T-helper 22 cell (primary cell): ENCODE data around the gene MYZAP.
A peak's percentile ranks its signal among the peaks of the same experiment; 100 is the strongest.

Experiments used
- DNase-seq: peaks from one replicate; pipeline ENCODE4 v3.0.0-alpha.2; 2020; ENCODE audit warnings: low read depth

Gene MYZAP, protein sequence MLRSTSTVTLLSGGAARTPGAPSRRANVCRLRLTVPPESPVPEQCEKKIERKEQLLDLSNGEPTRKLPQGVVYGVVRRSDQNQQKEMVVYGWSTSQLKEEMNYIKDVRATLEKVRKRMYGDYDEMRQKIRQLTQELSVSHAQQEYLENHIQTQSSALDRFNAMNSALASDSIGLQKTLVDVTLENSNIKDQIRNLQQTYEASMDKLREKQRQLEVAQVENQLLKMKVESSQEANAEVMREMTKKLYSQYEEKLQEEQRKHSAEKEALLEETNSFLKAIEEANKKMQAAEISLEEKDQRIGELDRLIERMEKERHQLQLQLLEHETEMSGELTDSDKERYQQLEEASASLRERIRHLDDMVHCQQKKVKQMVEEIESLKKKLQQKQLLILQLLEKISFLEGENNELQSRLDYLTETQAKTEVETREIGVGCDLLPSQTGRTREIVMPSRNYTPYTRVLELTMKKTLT

DNA sequence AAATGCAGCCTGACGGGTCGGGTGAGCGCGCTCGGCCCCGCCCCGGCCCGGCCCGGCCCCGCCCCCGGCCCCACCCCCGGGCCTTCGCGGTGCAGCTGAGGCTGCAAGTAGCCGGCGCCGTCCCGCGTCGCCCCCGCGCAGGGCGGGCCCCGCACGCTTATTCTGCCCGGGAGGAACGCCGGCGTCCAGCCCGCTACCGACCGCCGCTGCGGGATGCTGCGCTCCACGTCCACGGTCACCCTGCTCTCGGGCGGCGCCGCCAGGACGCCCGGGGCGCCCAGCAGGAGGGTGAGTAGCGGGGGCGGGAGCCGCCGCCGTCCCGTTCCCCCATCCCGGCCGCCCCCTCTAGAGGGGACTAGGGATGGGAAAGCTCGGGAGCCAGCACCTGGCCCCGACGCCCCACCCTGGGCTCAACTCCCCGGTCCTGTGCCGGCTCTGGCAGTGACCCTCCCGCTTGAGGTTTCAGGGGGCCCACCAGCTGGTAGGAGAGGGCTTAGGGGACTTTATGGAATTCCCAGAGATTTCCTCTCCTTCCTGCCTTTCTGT is at the start of gene MYZAP:
Gene MYZAP, plus strand, starts transcription at position 83 of the 546 bp plus-strand sequence. Its CDS starts 131 bp downstream, at position 214.
- DNase-seq, result no peak

DNA sequence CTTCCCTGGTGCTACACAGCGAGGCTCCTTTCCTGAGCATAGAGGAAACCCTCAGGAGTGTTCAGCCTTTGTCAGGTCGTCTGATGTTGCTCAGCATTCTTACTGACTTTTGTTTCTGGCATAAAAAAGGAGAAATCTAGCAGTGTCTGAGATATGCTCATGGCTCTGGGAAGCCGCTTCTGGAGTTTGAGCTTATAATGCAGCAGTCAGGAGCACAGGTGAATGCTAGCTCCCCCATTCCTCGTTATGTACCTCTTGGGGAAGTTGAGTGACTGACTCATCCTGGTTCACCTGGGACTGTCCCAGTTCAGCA is 49.2 kb upstream of the MYZAP start:
- DNase-seq, result no peak

DNA sequence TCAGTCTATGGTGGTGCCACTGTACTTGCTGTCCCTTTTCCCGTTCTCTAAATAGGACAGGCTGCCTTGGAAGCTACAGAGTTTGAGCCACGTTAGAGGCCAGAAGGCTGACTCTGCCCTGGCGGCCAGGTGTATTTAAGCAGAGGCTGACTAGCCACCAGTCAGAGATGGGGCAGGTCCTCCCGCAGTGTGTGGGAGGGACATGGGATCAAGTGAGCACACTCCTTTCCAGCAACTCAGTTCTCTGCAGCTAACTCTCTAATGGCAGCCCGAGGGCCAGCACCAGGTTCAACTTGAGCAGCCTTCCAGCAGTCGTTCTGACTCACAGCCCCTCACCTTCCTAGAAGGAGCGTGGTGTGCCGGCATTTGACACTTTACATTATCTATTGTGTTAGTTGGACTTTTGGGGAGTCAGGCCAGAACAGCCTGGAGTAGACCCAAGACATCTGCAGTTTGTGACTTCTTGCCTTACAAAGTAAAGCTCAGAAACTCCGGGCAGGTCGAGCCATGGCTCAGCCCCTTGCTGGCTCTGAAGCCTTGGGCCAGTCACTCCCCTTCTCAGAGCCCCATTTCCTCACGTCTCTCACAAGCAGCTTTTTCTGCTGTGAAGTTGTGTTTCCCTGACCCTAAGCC is 46.7 kb upstream of the MYZAP start:
- no peak for DNase-seq

DNA sequence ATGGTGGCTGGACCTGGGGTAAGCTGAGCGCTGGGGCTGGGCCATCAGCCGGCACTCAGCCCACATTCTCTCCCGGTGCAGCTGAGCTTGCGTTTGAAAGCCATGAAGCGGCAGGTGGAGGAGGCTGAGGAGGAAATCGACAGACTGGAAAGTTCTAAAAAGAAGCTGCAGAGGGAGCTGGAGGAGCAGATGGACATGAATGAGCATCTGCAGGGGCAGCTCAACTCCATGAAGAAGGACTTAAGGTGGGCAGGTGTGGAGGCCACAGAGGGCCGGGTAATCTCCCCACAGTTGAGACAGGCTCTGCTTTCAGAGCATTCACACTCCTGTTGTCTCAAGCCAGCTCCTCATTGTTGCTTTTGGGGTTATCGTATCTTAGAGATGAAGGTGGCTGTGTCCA is 45.7 kb upstream of the MYZAP start:
- no peak for DNase-seq

DNA sequence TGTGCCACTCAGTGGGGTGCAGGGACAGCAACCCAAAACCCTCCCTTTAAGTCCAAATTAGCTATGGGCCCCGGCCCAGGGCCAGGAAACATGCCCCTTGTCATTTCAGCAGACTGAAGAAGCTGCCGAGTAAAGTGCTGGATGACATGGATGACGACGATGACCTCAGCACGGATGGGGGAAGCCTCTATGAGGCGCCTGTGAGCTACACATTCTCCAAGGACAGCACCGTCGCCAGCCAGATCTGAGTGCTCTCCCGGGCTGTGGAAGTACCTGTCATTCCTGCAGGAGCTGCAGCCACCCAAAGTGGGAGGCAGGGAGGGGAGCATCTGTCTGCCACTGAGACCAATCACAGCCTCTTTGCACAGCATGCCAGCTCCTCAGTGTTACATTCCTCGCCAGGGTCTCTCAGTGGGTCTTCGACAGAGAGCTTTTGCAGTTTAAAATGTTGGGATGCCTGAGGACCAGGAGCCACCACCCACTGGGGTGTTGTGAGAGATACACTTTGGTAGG is 44.4 kb upstream of the MYZAP start:
- DNase-seq, result no peak

DNA sequence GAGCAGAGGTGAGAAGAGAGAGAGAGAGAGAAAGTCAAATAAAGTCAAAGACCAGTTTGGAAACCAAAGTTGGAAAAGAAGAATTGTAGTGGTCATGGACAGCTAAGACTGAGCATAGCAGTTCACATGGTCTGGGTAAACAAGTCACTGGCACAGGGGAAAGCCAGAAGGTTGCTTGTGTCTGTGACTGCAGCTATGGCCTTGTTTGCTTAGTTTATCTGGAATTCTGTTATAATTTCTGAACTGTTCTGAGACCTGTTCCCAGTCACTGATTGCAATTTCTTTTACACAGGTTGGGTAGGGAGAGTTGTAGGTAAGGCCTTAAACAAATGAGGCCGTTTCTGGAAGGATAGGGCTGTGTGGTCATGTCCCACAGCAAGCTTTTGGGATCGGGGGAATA is 43.4 kb upstream of the MYZAP start:
- no peak for DNase-seq

DNA sequence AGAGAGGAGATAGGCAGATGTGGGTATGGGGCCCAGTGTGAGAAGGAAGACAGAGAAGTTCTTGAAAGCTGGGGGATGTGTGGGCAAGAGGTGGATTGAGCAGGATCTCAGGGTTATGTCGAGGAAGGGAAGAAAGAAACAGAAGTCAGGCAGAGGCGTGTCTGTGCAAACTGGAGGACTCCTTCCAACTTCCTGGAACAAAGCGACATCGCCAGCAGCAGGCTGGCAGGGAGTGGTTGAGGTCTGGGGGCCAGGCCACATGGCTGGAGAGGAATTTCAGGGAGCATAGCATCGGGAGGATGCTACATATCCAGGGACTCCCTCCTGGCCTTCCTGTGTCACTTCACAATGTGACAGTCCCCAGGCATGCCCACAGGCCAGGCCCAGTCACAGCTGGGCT is 42.9 kb upstream of the MYZAP start:
- DNase-seq, result no peak

DNA sequence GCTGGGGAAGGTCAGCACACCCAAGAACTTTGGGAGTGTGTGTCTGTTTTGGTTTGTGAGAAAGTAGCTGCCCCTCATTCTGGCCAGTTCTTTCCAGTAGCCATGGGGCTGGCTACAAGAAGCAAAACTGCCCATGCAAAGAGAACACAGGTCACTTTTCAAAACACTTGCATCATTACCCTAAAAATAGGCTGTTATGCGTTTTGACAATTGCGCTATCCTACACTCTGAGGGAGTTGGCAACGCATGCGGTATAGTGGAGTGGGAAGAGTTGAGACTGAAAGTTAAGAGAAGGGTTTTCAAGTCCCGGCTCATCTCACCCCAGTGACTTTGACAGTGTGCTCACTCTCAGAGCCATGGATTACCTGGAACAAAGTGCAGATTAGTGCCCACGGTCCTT is 41.8 kb upstream of the MYZAP start:
- DNase-seq, result no peak

DNA sequence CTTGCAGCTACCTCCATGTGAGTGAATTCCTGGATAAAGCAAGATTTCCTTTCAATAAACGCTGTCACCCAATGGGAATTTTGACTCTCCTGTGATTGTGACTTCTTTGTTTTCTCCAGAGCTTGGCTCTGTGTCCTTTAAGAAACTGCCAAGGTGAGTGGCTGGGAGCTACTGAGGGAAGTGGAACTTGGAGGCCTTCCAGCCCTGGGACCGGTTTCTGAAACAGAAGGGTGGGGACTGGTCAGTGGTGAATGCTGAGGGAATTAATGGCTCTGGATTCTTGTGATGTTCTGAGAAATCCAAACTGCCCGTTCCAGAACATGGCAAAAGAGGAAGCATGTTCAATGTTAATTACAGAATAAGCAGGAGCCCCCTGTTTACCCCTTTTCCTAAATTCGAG is 41.1 kb upstream of the MYZAP start:
- no peak for DNase-seq

DNA sequence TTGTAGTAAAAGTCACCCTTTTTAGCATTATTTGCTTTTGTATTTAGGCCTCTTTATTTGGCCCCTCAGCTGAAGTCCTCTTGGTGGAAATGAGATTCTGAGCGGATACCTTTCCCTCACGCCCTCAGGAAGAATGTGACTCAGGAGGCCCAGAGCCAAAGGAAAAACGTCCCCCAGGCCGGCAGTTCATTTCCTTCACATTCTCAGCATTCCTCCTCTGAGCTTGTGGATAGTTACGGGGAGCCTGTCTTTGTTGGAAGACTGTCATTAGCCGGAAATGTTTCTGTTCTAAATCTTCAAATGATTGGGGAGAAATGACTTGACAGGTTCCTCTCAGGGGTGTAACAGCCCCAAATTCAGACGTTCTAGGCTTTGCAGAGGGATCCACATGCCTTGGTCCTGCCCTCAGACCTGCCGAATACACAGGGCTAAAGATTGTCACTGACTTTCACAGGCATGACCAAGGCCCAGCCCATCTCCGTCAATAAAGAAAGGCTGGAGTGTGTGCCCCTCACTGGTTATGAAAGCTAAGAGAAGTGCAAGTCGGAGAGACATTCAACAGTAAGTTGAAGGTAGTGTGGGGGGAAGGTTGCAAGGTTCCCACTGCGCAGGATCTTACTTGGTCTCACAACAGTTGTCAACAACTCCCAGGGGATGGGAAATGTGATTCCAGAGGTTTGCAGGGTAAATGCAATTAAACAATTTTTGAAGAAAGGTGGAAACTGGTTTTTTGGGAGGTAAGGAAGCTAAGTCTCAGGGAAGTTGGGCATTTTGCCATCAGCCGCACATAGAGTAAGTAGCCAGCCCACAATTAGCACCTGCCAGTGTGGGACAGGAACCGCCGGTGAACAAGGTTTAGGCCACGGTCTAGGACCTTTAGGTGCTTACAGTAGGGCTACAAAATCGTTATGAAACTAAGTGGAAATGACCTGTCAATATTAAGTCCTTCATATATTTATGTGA is 39.7 kb upstream of the MYZAP start:
- no peak for DNase-seq

DNA sequence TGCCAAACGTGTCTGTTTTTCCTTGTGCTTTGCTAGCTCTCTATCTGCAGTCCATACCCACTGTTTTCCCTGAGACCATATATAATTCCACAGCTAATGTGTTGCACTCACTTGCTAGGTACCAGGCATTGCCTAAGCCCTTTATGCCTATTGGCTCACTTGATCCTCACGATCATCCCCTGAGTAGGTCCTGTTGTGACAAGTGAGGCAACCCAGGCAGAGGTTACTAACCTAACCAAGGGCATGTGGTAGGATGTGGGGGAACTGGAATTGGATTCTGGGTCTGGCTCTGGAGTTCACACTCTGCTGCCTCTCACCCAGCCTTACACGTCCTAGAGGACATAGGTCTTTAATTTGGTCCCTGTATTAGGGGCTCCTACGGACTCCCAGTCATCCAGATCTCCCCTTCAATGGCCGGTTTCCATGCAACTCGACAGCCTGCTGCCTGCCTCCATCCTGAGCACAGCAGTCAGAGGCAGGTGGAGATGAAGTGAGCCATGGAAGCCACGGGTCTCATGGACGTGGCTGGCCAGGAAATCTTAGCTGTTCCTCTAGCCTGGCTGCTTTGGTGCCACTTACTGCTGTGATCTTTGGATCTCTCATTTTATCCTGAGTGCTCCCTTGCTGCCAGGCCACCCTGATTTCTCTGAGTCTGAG is 38.9 kb upstream of the MYZAP start:
- no peak for DNase-seq

DNA sequence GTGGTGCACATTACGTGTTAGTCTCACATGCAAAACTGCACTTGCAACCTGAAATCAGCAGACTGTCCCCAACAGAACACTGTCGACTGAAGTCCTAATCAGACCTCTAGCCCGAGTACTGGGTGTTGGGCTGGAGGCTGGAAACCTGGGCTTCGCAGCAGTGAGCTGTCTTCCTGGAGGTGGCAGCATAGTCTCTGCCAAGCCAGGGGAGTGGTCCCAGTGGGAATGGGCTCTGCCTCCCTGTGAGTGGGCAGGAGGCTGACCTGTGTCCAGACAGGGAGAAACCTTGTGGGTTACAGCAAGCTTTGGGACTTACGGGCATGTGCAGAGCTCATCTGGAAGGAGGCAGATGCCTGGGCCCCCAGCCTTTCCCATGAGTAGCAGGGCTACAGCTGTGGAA is 38.2 kb upstream of the MYZAP start:
- DNase-seq, result no peak

DNA sequence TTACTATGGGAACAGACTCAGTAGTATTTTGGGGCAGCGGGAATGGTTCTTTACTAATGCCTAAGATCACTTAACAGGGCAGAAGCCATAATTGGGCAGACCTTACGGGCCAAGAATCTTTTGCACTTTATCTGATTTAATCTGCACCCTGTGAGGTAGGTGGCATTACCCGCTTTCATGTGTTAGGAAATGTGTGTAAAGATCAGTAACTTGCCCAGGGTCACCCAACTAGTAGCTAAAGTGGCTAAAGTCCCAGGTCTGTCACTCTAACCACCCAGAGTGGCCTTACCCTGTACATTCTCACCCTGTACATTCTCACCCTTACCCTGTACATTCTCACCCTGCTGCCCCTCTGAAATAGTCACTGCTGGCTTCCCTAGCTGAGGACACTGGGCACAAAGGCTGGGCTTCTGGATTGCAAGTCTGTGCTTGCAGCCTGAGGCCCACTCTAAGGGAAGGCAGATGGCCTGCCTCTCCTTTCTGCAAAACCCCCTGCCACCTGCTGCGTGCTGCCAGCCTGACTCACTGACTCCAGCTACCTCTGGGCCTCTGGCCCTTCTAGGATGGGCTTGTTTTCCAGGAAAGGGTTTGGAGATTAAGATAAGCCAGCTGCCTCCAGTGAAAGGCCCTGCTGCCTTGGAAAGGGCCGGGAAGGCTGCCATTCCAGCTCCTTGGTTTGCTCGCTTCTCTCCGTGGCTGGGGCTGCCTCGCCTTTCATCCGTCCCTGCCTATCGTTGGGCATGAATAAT is 37.5 kb upstream of the MYZAP start:
- DNase-seq, result no peak

DNA sequence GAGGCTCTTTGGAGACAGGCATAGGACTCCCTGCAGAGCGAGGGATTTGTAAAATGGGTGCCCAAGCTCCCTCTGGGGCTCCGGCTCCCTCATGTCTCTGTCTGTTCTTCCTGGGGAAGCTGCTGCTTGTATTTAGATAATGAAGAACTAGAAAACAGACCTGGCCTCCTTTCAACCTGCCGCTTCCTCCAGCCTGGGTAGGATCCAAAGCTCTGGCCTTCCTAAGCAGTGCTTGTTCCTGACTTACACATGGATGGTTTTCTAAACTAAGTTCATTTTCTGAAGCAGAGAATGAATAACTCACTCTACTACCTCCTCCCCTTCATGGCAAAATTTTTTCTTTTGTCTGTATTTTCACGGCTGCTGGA is 36.9 kb upstream of the MYZAP start:
- no peak for DNase-seq

DNA sequence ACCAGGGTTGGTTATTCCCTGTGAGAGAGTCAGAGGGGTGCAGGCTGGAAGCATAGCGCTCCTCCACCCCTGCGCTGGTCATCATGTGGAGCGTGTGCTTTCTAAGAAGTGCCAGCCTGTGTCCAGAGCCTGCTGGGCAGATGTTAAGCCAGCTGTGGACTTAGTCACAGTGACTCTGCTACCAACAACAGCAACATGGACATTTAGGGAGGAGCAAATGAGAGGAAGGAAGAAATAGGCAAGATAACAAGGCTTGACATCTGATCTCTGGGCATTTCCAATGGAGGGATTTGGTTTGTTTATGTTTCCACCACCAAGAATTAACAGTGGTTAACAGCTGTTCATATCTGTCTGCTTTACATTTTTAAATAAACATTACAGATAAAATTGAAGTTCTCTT is 36.4 kb upstream of the MYZAP start:
- no peak for DNase-seq

DNA sequence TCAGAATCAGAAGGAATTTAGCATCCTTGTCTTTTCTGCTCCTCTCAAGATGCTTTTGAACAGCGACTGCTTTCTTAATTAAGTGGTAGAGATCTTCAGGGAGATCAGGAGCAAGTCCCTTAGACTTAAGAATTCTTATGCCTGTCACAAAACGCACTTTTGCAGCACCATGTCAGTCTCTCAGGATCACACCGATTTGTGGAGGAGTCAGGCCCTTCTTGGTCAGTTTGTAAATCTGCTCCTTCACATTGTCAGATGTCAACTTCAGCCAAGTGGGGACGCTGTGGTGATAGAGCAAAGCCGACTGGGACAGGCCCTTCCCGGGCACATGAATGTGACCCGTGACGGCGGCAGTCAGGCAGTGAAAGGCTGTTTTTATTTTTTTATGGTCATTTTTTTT is 35.7 kb upstream of the MYZAP start:
- no peak for DNase-seq

DNA sequence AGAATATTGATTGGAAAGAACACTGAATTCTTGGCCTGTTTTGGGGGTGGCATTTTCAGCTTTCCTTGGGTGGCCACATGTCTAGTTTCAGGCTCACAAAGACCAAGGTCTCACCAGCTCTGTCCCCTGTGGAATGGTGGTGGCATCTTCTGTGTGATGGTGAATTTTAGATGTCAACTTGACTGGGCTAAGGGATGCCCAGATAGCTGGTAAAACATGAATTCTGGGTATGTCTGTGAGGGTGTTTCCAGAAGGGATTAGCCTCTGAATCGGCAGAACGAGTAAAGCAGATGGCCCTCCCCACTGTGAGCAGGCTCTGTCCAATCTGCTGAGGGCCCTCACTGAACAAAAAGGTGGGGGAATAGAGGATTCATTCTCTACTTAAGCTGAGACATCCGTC is 34.4 kb upstream of the MYZAP start:
- no peak for DNase-seq

DNA sequence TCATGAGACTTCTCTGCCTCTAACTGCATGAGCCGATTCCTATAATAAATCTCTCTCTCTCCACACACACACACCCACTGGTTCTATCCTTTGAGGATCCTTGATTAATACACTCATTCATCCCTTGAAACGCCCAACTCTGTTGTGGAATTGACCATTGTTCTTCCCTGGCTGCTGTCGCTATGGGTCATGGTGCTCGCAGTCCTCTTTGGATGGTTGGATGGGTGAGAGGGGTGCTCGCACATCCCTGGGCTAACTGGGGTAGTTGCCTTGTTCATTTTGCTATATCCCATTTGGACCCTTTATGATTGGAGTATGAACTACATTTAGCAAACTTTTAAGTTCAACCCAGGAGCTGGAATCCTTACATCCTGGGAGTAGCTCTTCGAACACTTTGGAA is 33.9 kb upstream of the MYZAP start:
- DNase-seq, result no peak

DNA sequence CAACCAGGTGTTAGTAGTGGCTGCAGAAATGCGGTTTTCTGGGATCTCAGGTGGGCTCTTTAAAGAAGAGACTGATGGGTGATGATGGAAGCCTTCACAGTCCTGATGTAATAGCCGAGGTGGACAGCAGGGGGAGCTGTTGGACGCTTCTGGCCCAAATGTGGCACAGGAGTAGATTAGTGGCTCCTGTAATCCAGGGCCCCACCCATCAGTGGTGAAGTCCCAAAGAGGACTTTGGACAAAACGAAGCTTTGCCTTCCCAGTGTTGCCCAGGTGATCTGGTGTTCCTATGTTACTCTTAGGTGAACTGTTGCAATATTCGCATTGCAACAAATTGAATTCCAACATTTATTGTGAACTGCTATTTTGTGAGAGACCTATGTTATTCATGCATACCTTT is 31.8 kb upstream of the MYZAP start:
- DNase-seq, result no peak

DNA sequence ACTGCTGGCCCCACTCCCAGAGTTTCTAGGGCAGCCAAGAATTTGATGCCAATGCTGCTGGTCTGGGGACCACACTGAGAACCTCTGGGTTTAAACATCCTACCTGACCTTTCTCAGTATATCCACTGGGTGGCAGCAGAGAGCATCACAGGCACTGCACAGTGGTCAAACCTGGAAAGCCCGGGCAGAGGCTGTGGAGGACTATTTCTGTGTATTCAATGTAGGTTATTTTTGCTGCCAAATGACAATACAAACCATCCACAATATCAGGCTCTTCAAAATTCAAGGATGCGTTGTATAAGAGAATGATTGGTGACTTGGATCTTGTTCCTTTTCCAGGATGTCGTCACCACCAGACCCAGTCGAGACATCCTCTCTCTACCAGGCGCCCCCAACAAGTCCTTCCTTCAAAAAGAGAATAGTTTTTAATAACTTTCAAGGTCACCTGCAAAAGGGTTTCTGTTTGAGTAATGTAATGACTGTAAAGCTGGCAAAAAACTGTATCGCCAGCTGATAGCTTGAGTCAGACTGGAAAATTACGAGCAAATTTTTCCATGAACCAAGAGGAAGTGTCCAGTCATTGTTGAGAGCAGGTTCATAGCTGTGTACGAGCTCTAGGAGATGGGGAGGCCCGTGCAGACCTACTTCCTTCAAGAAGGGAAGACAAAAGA is 30.5 kb upstream of the MYZAP start:
- peak; percentile 13 for DNase-seq
